HCT116 (cell line): ENCODE results near the gene NFATC3. TPM values are rescaled to one million over a fixed set of nuclear protein-coding genes. Genes with fewer than 3 reads are reported as not detected.

Source experiments
- ATAC-seq: fragments of 200-7000 bp; cut with Tn5 transposase; 2 replicates; pipeline ENCODE4 v1.9.1; 2020; ENCODE audit warnings: mild to moderate bottlenecking, moderate library complexity
- BruUV-seq: library from RNA; stranded (reverse); fragments of 400-500 nt; replicated peaks from 2 replicates; lab custom pipeline; 2021; lab: Mats Ljungman, UMichigan
- CTCF ChIA-PET: fragments of 300-600 bp; sonication (Branson Sonifier 250); formaldehyde crosslinking; loops from one replicate; lab custom pipeline; 2021; ENCODE audit warnings: antibody characterized with exemption; lab: Charles Lee
- POLR2A ChIA-PET: fragments of 300-600, 350-600 bp; sonication (Branson Sonifier 250); formaldehyde crosslinking; loops from one replicate; lab custom pipeline; 2021; ENCODE audit warnings: antibody characterized with exemption; lab: Charles Lee
- RAD21 ChIA-PET, 2 experiments: fragments of 300-600 bp; sonication (Branson Sonifier 250); formaldehyde crosslinking; loops; one replicate each; lab custom pipeline; 2023; ENCODE audit warnings: low total read pairs in 2 of 2; ENCODE audit not compliant: uncharacterized antibody in 2 of 2, unreplicated experiment in 2 of 2, low non-redundant PET in 1 of 2; lab: Charles Lee
- DNase-seq: peaks from one replicate; pipeline ENCODE4 v3.0.0-alpha.2; 2010; ENCODE audit warnings: low read depth, low spot score
- H2AFZ ChIP-seq: fragments of 200-600 bp; shearing (Covaris generic), sonication (generic); 2 replicates; pipeline ENCODE4 v1.6.1; 2017; ENCODE audit warnings: low read depth, mixed run types, mixed read lengths, antibody characterized with exemption, low read length; ENCODE audit not compliant: poor library complexity, severe bottlenecking
- H3K27ac ChIP-seq: 2 replicates; pipeline ENCODE4 v1.5.1; 2012; ENCODE audit warnings: low read depth, low read length
- H3K27me3 ChIP-seq: fragments of 200-600 bp; sonication (generic); 2 replicates; pipeline ENCODE4 v1.6.1; 2016; ENCODE audit warnings: mixed run types, low read length, mixed read lengths; ENCODE audit not compliant: insufficient read depth
- H3K36me3 ChIP-seq, 2 experiments: fragments of 200-500 bp in 1 of 2; fragments of 200-600 bp in 1 of 2; sonication (Bioruptor generic) in 1 of 2; sonication (generic) in 1 of 2; 2 replicates each; pipeline versions ENCODE4 v1.5.1 to v1.6.1; 2014 to 2016; ENCODE audit warnings: low read length in 2 of 2, inconsistent platforms in 1 of 2, mixed read lengths in 1 of 2, mixed run types in 1 of 2; ENCODE audit not compliant: insufficient read depth in 2 of 2, control insufficient read depth in 1 of 2
- H3K4me1 ChIP-seq, 2 experiments: fragments of 200-600 bp in 1 of 2; sonication (generic) in 1 of 2; 2 replicates each; pipeline versions ENCODE4 v1.5.1 to v1.6.1; 2012 to 2017; ENCODE audit warnings: low read length in 2 of 2, inconsistent platforms in 1 of 2, mild to moderate bottlenecking in 1 of 2, mixed read lengths in 1 of 2, mixed run types in 1 of 2, moderate library complexity in 1 of 2; ENCODE audit not compliant: insufficient read depth in 2 of 2, control insufficient read depth in 1 of 2
- H3K4me2 ChIP-seq: fragments of 200-600 bp; sonication (generic); 2 replicates; pipeline ENCODE4 v1.6.1; 2017; ENCODE audit warnings: mixed run types, low read length, mixed read lengths
- H3K4me3 ChIP-seq, 2 experiments: fragments of 200-600 bp in 1 of 2; sonication (generic) in 1 of 2; replicated peaks in 1 of 2; 2 replicates each; pipeline ENCODE4 v1.5.1; 2011 to 2016; ENCODE audit warnings: low read length in 2 of 2, control low read depth in 1 of 2, low read depth in 1 of 2, mild to moderate bottlenecking in 1 of 2, mixed read lengths in 1 of 2, mixed run types in 1 of 2
- H3K79me2 ChIP-seq: fragments of 200-600 bp; sonication (generic); 2 replicates; pipeline ENCODE4 v1.6.1; 2017; ENCODE audit warnings: mild to moderate bottlenecking, mixed run types, low read length, moderate library complexity, mixed read lengths; ENCODE audit not compliant: insufficient read depth
- H3K9ac ChIP-seq: fragments of 200-600 bp; sonication (generic); 2 replicates; pipeline ENCODE4 v1.6.1; 2016; ENCODE audit warnings: low read length, mixed read lengths
- H3K9me2 ChIP-seq: fragments of 200-600 bp; sonication (generic), shearing (Covaris generic); 2 replicates; pipeline ENCODE4 v1.6.1; 2017; ENCODE audit warnings: mixed run types, mild to moderate bottlenecking, moderate library complexity; ENCODE audit not compliant: insufficient read depth
- H3K9me3 ChIP-seq, 2 experiments: fragments of 200-500 bp in 1 of 2; fragments of 200-600 bp in 1 of 2; sonication (Bioruptor generic) in 1 of 2; sonication (generic) in 1 of 2; 2 replicates each; pipeline ENCODE4 v1.6.1; 2014 to 2017; ENCODE audit warnings: low read length in 2 of 2, mixed read lengths in 2 of 2, inconsistent platforms in 1 of 2, low read depth in 1 of 2, mild to moderate bottlenecking in 1 of 2, mixed run types in 1 of 2, moderate library complexity in 1 of 2; ENCODE audit not compliant: control insufficient read depth in 1 of 2, insufficient read depth in 1 of 2
- H4K20me1 ChIP-seq: fragments of 200-600 bp; sonication (generic), shearing (Covaris generic); 2 replicates; pipeline ENCODE4 v1.6.1; 2017; ENCODE audit warnings: mixed run types, mild to moderate bottlenecking, moderate library complexity; ENCODE audit not compliant: insufficient read depth
- CBX3 ChIP-seq: IDR thresholded peaks from 2 replicates; pipeline ENCODE4 v1.6.1; 2012; ENCODE audit warnings: low read depth
- CTCF ChIP-seq, 3 experiments: fragments of 200-600 bp in 1 of 3; sonication (generic) in 1 of 3; IDR thresholded peaks in 2 of 3; conservative IDR thresholded peaks in 1 of 3; 2 replicates each; pipeline ENCODE4 v1.5.1; 2012 to 2017; ENCODE audit warnings: low read depth in 2 of 3, low read length in 2 of 3, antibody characterized with exemption in 1 of 3, borderline replicate concordance in 1 of 3, control low read depth in 1 of 3, mild to moderate bottlenecking in 1 of 3, mixed read lengths in 1 of 3, mixed run types in 1 of 3, moderate library complexity in 1 of 3; ENCODE audit not compliant: insufficient read depth in 1 of 3
- ELF1 ChIP-seq: IDR thresholded peaks from 2 replicates; pipeline ENCODE4 v1.6.1; 2012; ENCODE audit warnings: low read depth, borderline replicate concordance
- FOSL1 ChIP-seq: IDR thresholded peaks from 2 replicates; pipeline ENCODE4 v1.6.1; 2012; ENCODE audit warnings: low read depth
- MAX ChIP-seq: IDR thresholded peaks from 2 replicates; pipeline ENCODE4 v1.6.1; 2012
- POLR2AphosphoS5 ChIP-seq: IDR thresholded peaks from 2 replicates; pipeline ENCODE4 v1.6.1; 2011; ENCODE audit warnings: mild to moderate bottlenecking, low read depth, low read length, moderate library complexity
- SIN3A ChIP-seq: IDR thresholded peaks from 2 replicates; pipeline ENCODE4 v1.6.1; 2012; ENCODE audit warnings: low read depth
- SP1 ChIP-seq: IDR thresholded peaks from 2 replicates; pipeline ENCODE4 v1.6.1; 2012; ENCODE audit warnings: low read depth
- ZBTB33 ChIP-seq: IDR thresholded peaks from 2 replicates; pipeline ENCODE4 v1.6.1; 2011; ENCODE audit warnings: mild to moderate bottlenecking, low read length, moderate library complexity; ENCODE audit not compliant: insufficient replicate concordance; ENCODE audit errors: extremely low read depth
- ZFX ChIP-seq: fragments of 450-650 bp; IDR thresholded peaks from 2 replicates; pipeline ENCODE4 v1.6.1; 2017
- intact Hi-C: fragments of 100-400 bp; cut with micrococcal nuclease; formaldehyde crosslinking; loops from 2 replicates; pipeline ENCODE4 v1.10.0; 2022
- total RNA-seq: library from RNA; stranded (reverse); gene quantifications from one replicate; pipeline ENCODE4 v1.2.1, GENCODE V29; 2021; ENCODE audit not compliant: unreplicated experiment

The NFATC3 gene
- total RNA-seq, 1 experiment from 2014 or later: 25.6 TPM

DNA sequence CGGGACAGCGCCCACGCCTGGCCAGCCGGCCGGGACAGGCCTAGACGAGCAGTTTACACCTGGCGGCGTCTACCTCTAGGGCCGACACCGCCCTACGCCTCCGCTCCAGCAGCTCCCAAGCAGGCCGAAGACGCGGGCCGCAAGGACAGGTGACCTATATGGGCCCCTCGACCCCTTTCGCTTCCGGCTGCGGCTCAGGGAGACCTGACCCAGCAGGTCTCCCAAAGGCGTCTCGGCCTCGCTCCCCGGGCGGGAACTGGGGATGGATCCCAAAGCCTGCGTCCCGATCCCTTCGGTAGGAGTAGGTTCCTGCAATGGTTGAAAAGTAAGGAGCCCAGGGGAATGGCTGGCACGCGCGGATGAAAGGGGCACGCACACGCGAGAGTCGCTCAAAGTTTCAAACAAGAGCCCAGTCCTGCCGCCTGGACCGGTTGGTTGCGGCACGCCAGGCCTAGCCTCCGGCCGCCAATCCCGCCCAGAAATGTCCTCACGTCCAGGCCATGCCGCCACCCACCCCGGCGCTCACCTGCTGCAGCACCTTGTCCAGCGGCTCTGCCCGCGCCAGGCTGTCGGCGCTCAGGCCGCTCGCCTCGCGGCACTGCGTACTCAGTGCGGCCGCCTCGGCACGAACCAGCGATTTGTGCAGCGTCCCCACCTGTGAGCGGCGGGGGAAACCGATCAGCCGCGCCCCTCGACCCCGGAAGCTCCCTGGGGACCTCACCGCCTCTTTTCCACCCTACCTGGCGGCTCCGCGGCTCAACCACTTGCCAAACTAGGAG lies 150.1 kb downstream of the NFATC3 start:
- DNase-seq: no peak
- peak; percentile 12 for ATAC-seq
- H3K9ac ChIP-seq: peak overlapping the region; percentile 98
- BruUV-seq: TSS peak; percentile 35
- no peaks in the 10 kb centered on the region for H3K9me2 ChIP-seq
- H4K20me1 ChIP-seq: peaks cover 4% of the 10 kb centered on the region; the same call in 1 of the 2 replicates
- intact Hi-C loops: loop anchor here (2.0 to 10.0 kb wide), 2 partner anchors 76 to 710 kb away; partner anchors contain the start of genes PRMT7, RIPOR1 and SLC7A6OS
- peak overlapping the region; percentile 56 to 88 for H3K4me3 ChIP-seq
- peak overlapping the region; percentile 86 for H3K27ac ChIP-seq
- H3K36me3 ChIP-seq: peaks cover 14 to 27% of the 10 kb centered on the region in 2 experiments; a peak in 3 of 4 replicates
- no peaks in the 10 kb centered on the region for H3K27me3 ChIP-seq
- no peak for TF ChIP-seq CBX3
- TF ChIP-seq ZBTB33: no peak
- TF ChIP-seq ZFX: peak; percentile 85
- TF ChIP-seq ELF1: no peak
- TF ChIP-seq POLR2AphosphoS5: no peak
- no peak for TF ChIP-seq MAX
- TF ChIP-seq CTCF (IDR thresholded peaks at IDR 0.05 in 2 of 3, conservative IDR thresholded peaks at IDR 0.05 in 1 of 3; ENCODE audit: borderline replicate concordance in 1 of 3, insufficient read depth in 1 of 3, low read depth in 2 of 3, low read length in 2 of 3): peak in 2 of 3 experiments; percentile 43; a peak in 2 of 6 replicates
- no peak for TF ChIP-seq FOSL1
- TF ChIP-seq SIN3A: no peak
- no peak for TF ChIP-seq SP1
- H2AFZ ChIP-seq: no peak overlapping the region
- ChIA-PET POLR2A (interaction anchor here (0.6 to 1.0 kb wide), 2 partner anchors 29 to 756 kb away, joined by 3 to 4 read pairs; partner anchors contain the start of gene SLC7A6), RAD21 (no interaction called here), CTCF (interaction anchor here (4.3 kb wide), 1 partner anchor 29 kb away, joined by 14 read pairs; the partner anchor contains the start of gene SLC7A6)
- no peaks in the 10 kb centered on the region for H3K9me3 ChIP-seq
- peak overlapping the region; percentile 97 for H3K4me2 ChIP-seq
- peaks cover 43% of the 10 kb centered on the region for H3K79me2 ChIP-seq
- peaks cover 29 to 47% of the 10 kb centered on the region in 2 experiments for H3K4me1 ChIP-seq
